CD4-positive, alpha-beta memory T cell (primary cell): ENCODE results near the gene TBC1D7. TPM values are rescaled to one million over a fixed set of nuclear protein-coding genes. Genes with fewer than 3 reads are reported as not detected.
A peak's percentile ranks its signal among the peaks of the same experiment; 100 is the strongest.

ENCODE experiments used
- CTCF ChIA-PET: fragments of 350-600 bp; sonication (Branson Sonifier 250); formaldehyde crosslinking; loops from one replicate; lab custom pipeline; 2021; ENCODE audit warnings: inconsistent platforms; ENCODE audit not compliant: partially characterized antibody; lab: Charles Lee
- POLR2A ChIA-PET: fragments of 350-600 bp; sonication (Branson Sonifier 250); formaldehyde crosslinking; loops from one replicate; lab custom pipeline; 2021; ENCODE audit not compliant: partially characterized antibody; lab: Charles Lee
- DNase-seq, 5 donors: peaks; one replicate each; pipeline versions ENCODE4 v3.0.0 to v3.0.0-alpha.2; 2020 to 2022; ENCODE audit warnings: mixed read lengths in 1 of 5
- H3K27ac ChIP-seq: one replicate; pipeline ENCODE4 v1.7.0; 2013; ENCODE audit warnings: low read depth, low read length
- H3K27me3 ChIP-seq: 2 replicates; pipeline ENCODE4 v1.7.0; 2013; ENCODE audit warnings: mild to moderate bottlenecking, low read length, moderate library complexity; ENCODE audit not compliant: insufficient read depth
- H3K36me3 ChIP-seq: 2 replicates; pipeline ENCODE4 v1.7.0; 2013; ENCODE audit warnings: mild to moderate bottlenecking, low read length, moderate library complexity; ENCODE audit not compliant: insufficient read depth
- H3K4me1 ChIP-seq: 2 replicates; pipeline ENCODE4 v1.7.0; 2013; ENCODE audit warnings: mild to moderate bottlenecking, low read length, moderate library complexity; ENCODE audit not compliant: insufficient read depth
- H3K4me3 ChIP-seq, 2 donors: one replicate each; pipeline ENCODE4 v1.7.0; 2013; ENCODE audit warnings: low read length in 2 of 2, mild to moderate bottlenecking in 1 of 2
- H3K9me3 ChIP-seq, 2 donors: one replicate each; pipeline ENCODE4 v1.7.0; 2013; ENCODE audit warnings: low read length in 2 of 2, control low read depth in 1 of 2; ENCODE audit not compliant: control insufficient read depth in 1 of 2
- H3K27ac Mint-ChIP-seq, 7 donors: one replicate each; pipeline ENCODE4 v1.8.0; 2020 to 2021; ENCODE audit warnings: mixed read lengths in 7 of 7, mild to moderate bottlenecking in 6 of 7, inconsistent platforms in 3 of 7, moderate library complexity in 3 of 7
- H3K27me3 Mint-ChIP-seq, 2 donors: one replicate each; pipeline ENCODE4 v1.8.0; 2020 to 2021; ENCODE audit warnings: mixed read lengths in 2 of 2
- H3K36me3 Mint-ChIP-seq, 2 donors: one replicate each; pipeline ENCODE4 v1.8.0; 2020 to 2021; ENCODE audit warnings: mixed read lengths in 2 of 2, inconsistent platforms in 1 of 2, mild to moderate bottlenecking in 1 of 2
- H3K4me1 Mint-ChIP-seq, 4 donors: one replicate each; pipeline ENCODE4 v1.8.0; 2020 to 2021; ENCODE audit warnings: mixed read lengths in 4 of 4, mild to moderate bottlenecking in 1 of 4
- H3K4me3 Mint-ChIP-seq, 8 donors: one replicate each; pipeline ENCODE4 v1.8.0; 2020 to 2021; ENCODE audit warnings: mixed read lengths in 8 of 8, mild to moderate bottlenecking in 7 of 8, moderate library complexity in 6 of 8, inconsistent platforms in 3 of 8
- H3K9me3 Mint-ChIP-seq, 8 donors: one replicate each; pipeline ENCODE4 v1.8.0; 2020 to 2021; ENCODE audit warnings: mixed read lengths in 8 of 8, mild to moderate bottlenecking in 5 of 8, inconsistent platforms in 3 of 8, moderate library complexity in 1 of 8
- intact Hi-C: fragments of 100-400 bp; cut with micrococcal nuclease; formaldehyde crosslinking; loops from one replicate; pipeline ENCODE4 v1.15.1; 2023
- polyA plus RNA-seq, 2 donors: library from polyadenylated mRNA; unstranded; fragments of 300-500 nt; fragmentation: Illumina TruSeq; gene quantifications; one replicate each; pipeline ENCODE4 v1.2.3, GENCODE V29; 2021
- total RNA-seq, 2 experiments: library from RNA; stranded (reverse); gene quantifications; one replicate each; pipeline ENCODE4 v1.2.3, GENCODE V29; 2021

Gene TBC1D7
- total and polyA plus RNA-seq, 4 experiments from 2014 or later: 12.6 to 24.5 (median 14.7) TPM

GRCh38 chr6:13273202-13273930, 55.0 kb downstream of the TBC1D7 start:
- POLR2A ChIA-PET: no interaction called here
- Histone ChIP-seq H3K27ac (no peak overlapping the region), H3K36me3 (no peaks in the 10 kb centered on the region), H3K27me3 (no peaks in the 10 kb centered on the region), H3K9me3 (no peaks in the 10 kb centered on the region), H3K4me3 (peak overlapping the region in 1 of 2 donors; percentile 45), H3K4me1 (peaks cover 17% of the 10 kb centered on the region)
- peaks cover 12 to 36% (median 19%) of the 10 kb centered on the region in 4 donors for H3K4me1 Mint-ChIP-seq
- intact Hi-C loops: no loop called here
- DNase-seq: no peak
- peak overlapping the region in 7 of 8 donors; percentile 77 to 86 (median 84) for H3K4me3 Mint-ChIP-seq
- H3K27ac Mint-ChIP-seq: peak overlapping the region in 5 of 7 donors; percentile 5 to 85 (median 19)
- CTCF ChIA-PET: no interaction called here
- H3K36me3 Mint-ChIP-seq: no peaks in the 10 kb centered on the region
- no peaks in the 10 kb centered on the region for H3K27me3 Mint-ChIP-seq
- no peaks in the 10 kb centered on the region for H3K9me3 Mint-ChIP-seq

- peaks cover 12 to 32% (median 19%) of the 10 kb centered on the region in 4 donors for H3K4me1 Mint-ChIP-seq
- H3K36me3 Mint-ChIP-seq: no peaks in the 10 kb centered on the region
- no peak overlapping the region for H3K4me3 Mint-ChIP-seq
- ChIA-PET POLR2A (no interaction called here), CTCF (no interaction called here)
- H3K27me3 ChIP-seq: no peaks in the 10 kb centered on the region
- H3K4me1 ChIP-seq: peaks cover 17% of the 10 kb centered on the region
- intact Hi-C loops: no loop called here
- no peak overlapping the region for H3K4me3 ChIP-seq
- DNase-seq: no peak
- H3K27ac ChIP-seq: no peak overlapping the region
- no peaks in the 10 kb centered on the region for H3K27me3 Mint-ChIP-seq
- no peaks in the 10 kb centered on the region for H3K9me3 Mint-ChIP-seq
- peak overlapping the region in 2 of 7 donors; percentile 32 to 60 for H3K27ac Mint-ChIP-seq
- H3K36me3 ChIP-seq: no peaks in the 10 kb centered on the region
- no peaks in the 10 kb centered on the region for H3K9me3 ChIP-seq
Observed at GRCh38 chr6:13272131-13273046, 55.9 kb downstream of the TBC1D7 start.

GRCh38 chr6:13268913-13269518, 59.3 kb downstream of the TBC1D7 start:
- no peaks in the 10 kb centered on the region for H3K9me3 ChIP-seq
- no peaks in the 10 kb centered on the region for H3K27me3 ChIP-seq
- Mint-ChIP-seq H3K4me1 (peaks cover 7 to 18% (median 13%) of the 10 kb centered on the region in 4 donors), H3K4me3 (no peak overlapping the region), H3K27ac (no peak overlapping the region), H3K36me3 (peaks cover 0 to 13% of the 10 kb centered on the region in 2 donors), H3K9me3 (no peaks in the 10 kb centered on the region), H3K27me3 (no peaks in the 10 kb centered on the region)
- ChIA-PET CTCF (no interaction called here), POLR2A (no interaction called here)
- no peak overlapping the region for H3K4me3 ChIP-seq
- no peak for DNase-seq
- H3K4me1 ChIP-seq: peaks cover 11% of the 10 kb centered on the region
- H3K27ac ChIP-seq: no peak overlapping the region
- intact Hi-C loops: no loop called here
- H3K36me3 ChIP-seq: no peaks in the 10 kb centered on the region

- peaks cover 0 to 2% of the 10 kb centered on the region in 2 donors for H3K27me3 Mint-ChIP-seq
- no peaks in the 10 kb centered on the region for H3K9me3 ChIP-seq
- H3K4me1 ChIP-seq: no peaks in the 10 kb centered on the region
- ChIA-PET CTCF (no interaction called here), POLR2A (no interaction called here)
- intact Hi-C loops: no loop called here
- H3K9me3 Mint-ChIP-seq: no peaks in the 10 kb centered on the region
- DNase-seq: no peak
- H3K36me3 Mint-ChIP-seq: peaks cover 0 to 13% of the 10 kb centered on the region in 2 donors
- H3K4me3 ChIP-seq: no peak overlapping the region
- peaks cover 0 to 4% (median 2%) of the 10 kb centered on the region in 4 donors for H3K4me1 Mint-ChIP-seq
- H3K27ac ChIP-seq: no peak overlapping the region
- no peaks in the 10 kb centered on the region for H3K27me3 ChIP-seq
- no peak overlapping the region for H3K27ac Mint-ChIP-seq
- H3K36me3 ChIP-seq: no peaks in the 10 kb centered on the region
- H3K4me3 Mint-ChIP-seq: no peak overlapping the region
Observed at GRCh38 chr6:13267142-13267651, 61.1 kb downstream of the TBC1D7 start.

- H3K27ac ChIP-seq: no peak overlapping the region
- H3K27ac Mint-ChIP-seq: no peak overlapping the region
- no peaks in the 10 kb centered on the region for H3K27me3 ChIP-seq
- H3K36me3 ChIP-seq: no peaks in the 10 kb centered on the region
- H3K4me3 ChIP-seq: no peak overlapping the region
- H3K4me3 Mint-ChIP-seq: no peak overlapping the region
- H3K9me3 ChIP-seq: no peaks in the 10 kb centered on the region
- CTCF ChIA-PET: no interaction called here
- H3K36me3 Mint-ChIP-seq: peaks cover 0 to 13% of the 10 kb centered on the region in 2 donors
- intact Hi-C loops: no loop called here
- no peak for DNase-seq
- no peaks in the 10 kb centered on the region for H3K4me1 ChIP-seq
- peaks cover 0 to 4% (median 3%) of the 10 kb centered on the region in 4 donors for H3K4me1 Mint-ChIP-seq
- H3K9me3 Mint-ChIP-seq: no peaks in the 10 kb centered on the region
- H3K27me3 Mint-ChIP-seq: peaks cover 0 to 2% of the 10 kb centered on the region in 2 donors
- POLR2A ChIA-PET: no interaction called here
Observed at GRCh38 chr6:13263669-13264068, 64.7 kb downstream of the TBC1D7 start.

- POLR2A ChIA-PET: no interaction called here
- no peaks in the 10 kb centered on the region for H3K36me3 ChIP-seq
- CTCF ChIA-PET: no interaction called here
- no peak overlapping the region for H3K27ac ChIP-seq
- H3K4me3 Mint-ChIP-seq: no peak overlapping the region
- peaks cover 0 to 13% of the 10 kb centered on the region in 2 donors for H3K36me3 Mint-ChIP-seq
- H3K9me3 Mint-ChIP-seq: peaks cover 0 to 1% (median 0%) of the 10 kb centered on the region in 8 donors
- H3K27ac Mint-ChIP-seq: no peak overlapping the region
- no peak for DNase-seq
- no peaks in the 10 kb centered on the region for H3K27me3 ChIP-seq
- H3K4me1 Mint-ChIP-seq: peaks cover 0 to 4% (median 3%) of the 10 kb centered on the region in 4 donors
- intact Hi-C loops: no loop called here
- H3K9me3 ChIP-seq: no peaks in the 10 kb centered on the region
- H3K27me3 Mint-ChIP-seq: peaks cover 0 to 2% of the 10 kb centered on the region in 2 donors
- no peaks in the 10 kb centered on the region for H3K4me1 ChIP-seq
- H3K4me3 ChIP-seq: no peak overlapping the region
Observed at GRCh38 chr6:13262302-13263230, 65.8 kb downstream of the TBC1D7 start.
